Measurements from ENCODE around the gene FTL. TPM values are rescaled to one million over a fixed set of nuclear protein-coding genes. Genes with fewer than 3 reads are reported as not detected.

The FTL gene
- total RNA-seq, 1 donor from 2014 or later = 908 TPM

DNA sequence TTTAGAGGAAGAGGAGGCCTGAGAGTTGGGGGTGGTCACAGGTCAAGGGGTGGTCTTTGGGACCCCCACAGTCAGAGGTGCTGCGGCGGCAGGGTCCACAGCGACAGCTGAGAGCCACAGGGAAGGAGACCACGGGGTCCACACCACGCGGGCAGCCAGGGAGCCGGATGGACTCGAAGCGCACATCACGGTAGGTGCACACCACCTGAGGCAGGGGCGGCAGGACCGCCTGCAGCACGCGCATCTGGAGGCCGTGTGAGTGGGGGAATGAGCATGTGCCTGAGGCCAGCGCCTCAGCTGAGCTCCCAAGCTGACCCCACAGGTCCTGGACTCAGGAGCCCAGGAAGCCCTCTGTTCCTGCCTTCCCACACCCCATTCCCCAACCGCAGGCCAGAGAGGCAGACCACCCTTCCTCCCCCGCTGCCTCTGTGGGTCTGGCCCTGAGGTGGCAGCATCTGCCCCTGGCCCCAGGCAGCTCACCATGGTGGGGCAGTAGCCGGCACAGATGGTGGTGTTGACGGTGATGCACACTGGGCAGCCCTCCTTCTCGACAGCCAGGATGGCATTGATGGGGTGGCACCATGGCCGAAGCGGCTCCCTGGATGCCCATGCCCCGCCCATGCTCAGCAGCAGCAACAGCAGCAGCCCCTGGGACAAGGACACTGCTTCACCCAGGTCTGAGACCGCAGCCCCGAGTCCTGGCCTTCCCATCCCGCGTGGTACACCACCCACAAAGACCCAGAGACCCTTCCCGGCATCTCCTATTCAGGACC, 51.1 kb downstream of the FTL start:
- DNase-seq (ENCODE audit: low read depth, low spot score) = no peak
- Mint-ChIP-seq H3K4me1 (peaks cover 9% of the 10 kb centered on the region), H3K27ac (ENCODE audit: unreplicated experiment) (no peak overlapping the region), H3K36me3 (ENCODE audit: low read depth) (peaks cover 7% of the 10 kb centered on the region), H3K9me3 (no peaks in the 10 kb centered on the region), H3K4me3 (no peak overlapping the region), H3K27me3 (ENCODE audit: low read depth) (peaks cover 47% of the 10 kb centered on the region)
- no peak for TF ChIP-seq CTCF (conservative IDR thresholded peaks at IDR 0.05)

Small RNAs within 50 kb of the gene (microRNA-seq; reads per million reads assigned to microRNA genes)
- gene MIR6798 = not detected

Other genes with a start within 250 kb of the FTL start
- 2.4 and 2.6 TPM in 2 replicates for gene MAMSTR, start 245.6 kb upstream of the FTL start, total RNA-seq
- gene RASIP1, start 224.7 kb upstream of the FTL start, total RNA-seq = 0.59 and 1.0 TPM in 2 replicates
- gene IZUMO1, start 218.4 kb upstream of the FTL start, total RNA-seq = 0.23 TPM in 1 of 2 replicates, not detected in the other
- gene FUT1, start 212.7 kb upstream of the FTL start, total RNA-seq = 0.51 and 0.59 TPM in 2 replicates
- not detected in 2 replicates for gene FGF21, start 209.8 kb upstream of the FTL start, total RNA-seq
- 40.3 and 40.4 TPM in 2 replicates for gene BCAT2, start 154.3 kb upstream of the FTL start, total RNA-seq
- gene HSD17B14, start 128.8 kb upstream of the FTL start, total RNA-seq = 4.2 and 6.6 TPM in 2 replicates
- gene PLEKHA4, start 96.7 kb upstream of the FTL start, total RNA-seq = 38.1 and 41.8 TPM in 2 replicates
- 27.5 and 27.8 TPM in 2 replicates for gene PPP1R15A, start 92.9 kb upstream of the FTL start, total RNA-seq
- gene TULP2, start 66.6 kb upstream of the FTL start, total RNA-seq = not detected in 2 replicates
- gene NUCB1, start 65.0 kb upstream of the FTL start, total RNA-seq = 102 and 108 TPM in 2 replicates
- 0.47 and 0.82 TPM in 2 replicates for gene DHDH, start 31.6 kb upstream of the FTL start, total RNA-seq
- gene BAX, start 10.4 kb upstream of the FTL start, total RNA-seq = 150 and 171 TPM in 2 replicates
- 53.2 and 56.2 TPM in 2 replicates for gene GYS1, start 28.0 kb downstream of the FTL start, total RNA-seq
- 118 and 125 TPM in 2 replicates for gene RUVBL2, start 28.6 kb downstream of the FTL start, total RNA-seq
- not detected in 2 replicates for gene LHB, start 51.8 kb downstream of the FTL start, total RNA-seq
- gene CGB3, start 59.0 kb downstream of the FTL start, total RNA-seq = not detected in 2 replicates
- gene CGB2, start 66.6 kb downstream of the FTL start, total RNA-seq = not detected in 2 replicates
- not detected in 2 replicates for gene CGB1, start 71.6 kb downstream of the FTL start, total RNA-seq
- not detected in 2 replicates for gene CGB5, start 78.5 kb downstream of the FTL start, total RNA-seq
- not detected in 2 replicates for gene CGB8, start 83.8 kb downstream of the FTL start, total RNA-seq
- gene CGB7, start 92.4 kb downstream of the FTL start, total RNA-seq = not detected in 2 replicates
- gene NTF4, start 99.5 kb downstream of the FTL start, total RNA-seq = not detected in 2 replicates
- not detected in 2 replicates for gene KCNA7, start 107.4 kb downstream of the FTL start, total RNA-seq
- gene SNRNP70, start 120.1 kb downstream of the FTL start, total RNA-seq = 291 and 303 TPM in 2 replicates
- gene LIN7B, start 149.1 kb downstream of the FTL start, total RNA-seq = 5.4 and 7.5 TPM in 2 replicates
- gene C19orf73, start 153.8 kb downstream of the FTL start, total RNA-seq = 1.0 and 1.3 TPM in 2 replicates
- gene PPFIA3, start 154.2 kb downstream of the FTL start, total RNA-seq = 21.7 and 22.7 TPM in 2 replicates
- gene HRC, start 190.1 kb downstream of the FTL start, total RNA-seq = 0.84 and 1.6 TPM in 2 replicates
- gene TRPM4, start 192.5 kb downstream of the FTL start, total RNA-seq = 8.1 and 9.6 TPM in 2 replicates